ENCODE results near the gene ARRB1. TPM values are rescaled to one million over a fixed set of nuclear protein-coding genes. Genes with fewer than 3 reads are reported as not detected.

ARRB1 gene
- total and polyA plus RNA-seq, 7 donors = 3.6 to 17.3 (median 7.4) TPM

DNA sequence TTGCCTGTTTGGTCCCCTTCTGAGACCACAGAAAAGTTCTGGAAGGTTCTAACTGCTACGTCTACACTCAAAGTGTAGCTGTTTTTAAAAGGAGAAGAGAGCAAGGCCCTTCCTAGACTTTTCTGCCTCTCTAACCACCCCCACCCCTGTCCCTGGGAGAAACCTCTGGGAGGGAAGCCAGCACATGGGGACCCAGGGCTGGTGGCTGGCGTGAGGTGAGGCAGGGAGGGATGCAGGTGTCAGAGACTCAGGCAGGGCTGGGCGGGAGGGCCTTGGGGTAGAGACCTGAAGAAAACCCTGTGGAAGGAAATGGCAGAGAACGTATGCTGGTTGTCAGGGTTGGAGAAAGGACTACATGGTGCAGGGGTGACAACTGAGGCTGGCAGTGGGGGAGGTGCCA is 26.7 kb downstream of the ARRB1 start:
- H3K27me3 ChIP-seq (ENCODE audit: insufficient read depth in 3 of 3, low read length in 2 of 3) = no peaks in the 10 kb centered on the region
- WGBS, 3 donors = 86 to 93% (median 88%) methylated on average over 4 of the region's 4 CpGs
- peaks cover 11% of the 10 kb centered on the region for H3K4me1 ChIP-seq
- ATAC-seq (no peak), DNase-seq (no peak)
- no peak for TF ChIP-seq CTCF (IDR thresholded peaks at IDR 0.05)
- H3K4me3 ChIP-seq = no peak overlapping the region
- H3K9me3 ChIP-seq = no peaks in the 10 kb centered on the region
- no peaks in the 10 kb centered on the region for H3K36me3 ChIP-seq (ENCODE audit: insufficient read depth in 1 of 2, low read depth in 1 of 2)
- intact Hi-C loops (cut with DNase I) = no loop called here
- H3K27ac ChIP-seq = peak overlapping the region; percentile 50

DNA sequence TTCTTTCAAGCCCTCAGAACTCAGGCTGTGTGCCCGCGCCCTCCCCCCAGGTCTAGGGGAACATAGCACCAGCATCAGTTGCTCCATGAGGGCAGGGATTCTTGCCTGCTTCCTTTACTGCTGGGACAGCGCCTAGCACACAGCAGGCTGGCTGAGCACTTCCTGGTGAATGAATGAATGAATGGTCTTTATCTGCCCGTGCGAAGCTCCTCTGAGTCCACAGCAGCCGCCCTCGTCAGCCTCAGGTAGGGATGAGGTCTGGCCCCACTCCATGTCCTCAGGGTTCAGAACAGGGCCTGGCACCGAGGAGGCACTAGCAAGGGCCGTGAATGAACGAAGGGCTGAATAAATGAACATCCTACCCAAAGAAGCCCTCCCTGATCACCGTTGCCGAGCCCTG is 27.3 kb downstream of the ARRB1 start:
- intact Hi-C loops (cut with DNase I) = no loop called here
- no peak overlapping the region for H3K4me3 ChIP-seq
- no peak for TF ChIP-seq CTCF (IDR thresholded peaks at IDR 0.05)
- H3K4me1 ChIP-seq = peaks cover 14% of the 10 kb centered on the region
- H3K36me3 ChIP-seq (ENCODE audit: insufficient read depth in 1 of 2, low read depth in 1 of 2) = no peaks in the 10 kb centered on the region
- 90 to 93% (median 93%) methylated on average over 12 of the region's 12 CpGs for WGBS, 3 donors
- ATAC-seq (no peak), DNase-seq (no peak)
- no peaks in the 10 kb centered on the region for H3K27me3 ChIP-seq (ENCODE audit: insufficient read depth in 3 of 3, low read length in 2 of 3)
- no peaks in the 10 kb centered on the region for H3K9me3 ChIP-seq
- no peak overlapping the region for H3K27ac ChIP-seq

- no peak for ATAC-seq
- no peak for DNase-seq
- no peak overlapping the region for H3K27ac ChIP-seq
- H3K4me3 ChIP-seq = no peak overlapping the region
- no peaks in the 10 kb centered on the region for H3K27me3 ChIP-seq (ENCODE audit: insufficient read depth in 3 of 3, low read length in 2 of 3)
- intact Hi-C loops (cut with DNase I) = no loop called here
- H3K9me3 ChIP-seq = no peaks in the 10 kb centered on the region
- WGBS, 3 donors = 67 to 84% (median 80%) methylated on average over 7 of the region's 7 CpGs
- peaks cover 14% of the 10 kb centered on the region for H3K4me1 ChIP-seq
- H3K36me3 ChIP-seq (ENCODE audit: insufficient read depth in 1 of 2, low read depth in 1 of 2) = no peaks in the 10 kb centered on the region
- no peak for TF ChIP-seq CTCF (IDR thresholded peaks at IDR 0.05)
Measured at GRCh38 chr11:75323609-75324008, 27.9 kb downstream of the ARRB1 start.

DNA sequence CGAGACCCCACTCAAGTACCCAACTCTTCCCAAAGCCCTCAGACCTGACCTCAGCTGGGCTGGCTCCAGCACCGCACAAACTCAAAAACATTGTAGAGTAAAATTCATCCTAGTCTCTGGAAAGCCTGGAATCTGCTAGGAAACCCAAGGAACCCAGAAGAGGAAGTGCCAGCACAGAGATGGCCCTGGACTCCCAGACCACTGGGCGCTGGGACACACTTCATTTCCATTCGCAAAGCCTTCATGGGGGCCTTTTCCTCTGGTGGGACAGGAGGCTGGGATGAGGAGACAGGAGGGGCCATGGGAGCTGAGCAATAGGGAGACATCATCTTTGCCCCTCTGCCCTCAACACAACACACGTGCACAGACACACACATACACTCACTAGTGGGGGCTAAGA is 30.8 kb downstream of the ARRB1 start:
- no peak overlapping the region for H3K27ac ChIP-seq
- no peaks in the 10 kb centered on the region for H3K27me3 ChIP-seq (ENCODE audit: insufficient read depth in 3 of 3, low read length in 2 of 3)
- DNase-seq (peak in 1 of 2 donors; percentile 35), ATAC-seq (no peak)
- intact Hi-C loops (cut with DNase I) = no loop called here
- TF ChIP-seq CTCF (IDR thresholded peaks at IDR 0.05) = no peak
- H3K9me3 ChIP-seq = no peaks in the 10 kb centered on the region
- no peaks in the 10 kb centered on the region for H3K36me3 ChIP-seq (ENCODE audit: insufficient read depth in 1 of 2, low read depth in 1 of 2)
- no peak overlapping the region for H3K4me3 ChIP-seq
- 93% methylated on average over 4 to 5 of the region's 5 CpGs for WGBS, 3 donors
- H3K4me1 ChIP-seq = peaks cover 7% of the 10 kb centered on the region

DNA sequence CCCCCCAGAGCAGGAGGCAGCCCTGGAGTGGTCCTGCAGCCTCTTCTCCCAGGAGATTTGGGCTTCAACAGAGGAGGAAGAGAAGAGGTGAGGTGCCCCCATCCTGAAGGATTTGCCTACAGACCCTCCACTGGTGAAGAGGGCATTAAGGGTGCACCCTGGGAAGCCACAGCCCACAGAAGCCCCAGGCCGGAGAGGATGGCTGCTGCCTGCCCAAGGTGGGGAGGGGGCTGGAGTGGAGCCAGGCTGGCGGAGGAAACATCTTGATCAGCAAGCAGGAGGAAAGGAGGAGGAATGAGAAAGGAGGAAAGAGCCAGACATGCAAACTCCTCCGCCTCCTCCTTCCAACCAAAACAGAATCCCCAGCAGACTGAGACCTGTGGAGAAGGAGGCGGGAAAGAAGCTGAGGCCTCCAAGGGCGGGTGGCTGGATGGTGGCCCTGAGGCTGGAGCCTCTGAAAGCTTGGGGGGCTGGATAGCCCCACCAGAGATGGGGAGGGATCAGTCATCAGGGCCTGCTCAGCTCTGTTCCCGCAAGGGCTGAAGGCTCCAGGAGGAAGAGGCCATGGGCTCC is 31.3 kb downstream of the ARRB1 start:
- H3K27me3 ChIP-seq (ENCODE audit: insufficient read depth in 3 of 3, low read length in 2 of 3) = no peaks in the 10 kb centered on the region
- DNase-seq (peak in 1 of 2 donors; percentile 51), ATAC-seq (no peak)
- intact Hi-C loops (cut with DNase I) = no loop called here
- H3K4me1 ChIP-seq = peaks cover 7% of the 10 kb centered on the region
- 76 to 83% (median 83%) methylated on average over 6 of the region's 6 CpGs for WGBS, 3 donors
- H3K9me3 ChIP-seq = no peaks in the 10 kb centered on the region
- no peaks in the 10 kb centered on the region for H3K36me3 ChIP-seq (ENCODE audit: insufficient read depth in 1 of 2, low read depth in 1 of 2)
- no peak for TF ChIP-seq CTCF (IDR thresholded peaks at IDR 0.05)
- H3K4me3 ChIP-seq = no peak overlapping the region
- H3K27ac ChIP-seq = no peak overlapping the region

Data from psoas muscle (tissue), 8 donors.